Cortex of kidney (tissue), 1 donor: ENCODE data around the gene FGF12.

Experiments
- DNase-seq: peaks from one replicate; lab custom pipeline; 2025; lab: John Stamatoyannopoulos, UW

FGF12 gene

GRCh38 chr3:192092388-192093005 is 634.8 kb downstream of the FGF12 start:
- no peak for DNase-seq

- no peak for DNase-seq
Measured at GRCh38 chr3:192091831-192092230, 635.5 kb downstream of the FGF12 start.

GRCh38 chr3:192090586-192090985 is 636.8 kb downstream of the FGF12 start:
- DNase-seq: no peak
